ENCODE results near the gene CDC26. TPM values are rescaled to one million over a fixed set of nuclear protein-coding genes. Genes with fewer than 3 reads are reported as not detected.
A peak's percentile ranks its signal among the peaks of the same experiment; 100 is the strongest.
"Not testable (repeated sequence)": the region's sequence is repeated elsewhere in the genome, so short reads cannot be mapped to it uniquely, and the experiment has no call there.

The CDC26 gene
- 35.2 TPM for total RNA-seq (ENCODE audit: insufficient read depth, low replicate concordance)

DNA sequence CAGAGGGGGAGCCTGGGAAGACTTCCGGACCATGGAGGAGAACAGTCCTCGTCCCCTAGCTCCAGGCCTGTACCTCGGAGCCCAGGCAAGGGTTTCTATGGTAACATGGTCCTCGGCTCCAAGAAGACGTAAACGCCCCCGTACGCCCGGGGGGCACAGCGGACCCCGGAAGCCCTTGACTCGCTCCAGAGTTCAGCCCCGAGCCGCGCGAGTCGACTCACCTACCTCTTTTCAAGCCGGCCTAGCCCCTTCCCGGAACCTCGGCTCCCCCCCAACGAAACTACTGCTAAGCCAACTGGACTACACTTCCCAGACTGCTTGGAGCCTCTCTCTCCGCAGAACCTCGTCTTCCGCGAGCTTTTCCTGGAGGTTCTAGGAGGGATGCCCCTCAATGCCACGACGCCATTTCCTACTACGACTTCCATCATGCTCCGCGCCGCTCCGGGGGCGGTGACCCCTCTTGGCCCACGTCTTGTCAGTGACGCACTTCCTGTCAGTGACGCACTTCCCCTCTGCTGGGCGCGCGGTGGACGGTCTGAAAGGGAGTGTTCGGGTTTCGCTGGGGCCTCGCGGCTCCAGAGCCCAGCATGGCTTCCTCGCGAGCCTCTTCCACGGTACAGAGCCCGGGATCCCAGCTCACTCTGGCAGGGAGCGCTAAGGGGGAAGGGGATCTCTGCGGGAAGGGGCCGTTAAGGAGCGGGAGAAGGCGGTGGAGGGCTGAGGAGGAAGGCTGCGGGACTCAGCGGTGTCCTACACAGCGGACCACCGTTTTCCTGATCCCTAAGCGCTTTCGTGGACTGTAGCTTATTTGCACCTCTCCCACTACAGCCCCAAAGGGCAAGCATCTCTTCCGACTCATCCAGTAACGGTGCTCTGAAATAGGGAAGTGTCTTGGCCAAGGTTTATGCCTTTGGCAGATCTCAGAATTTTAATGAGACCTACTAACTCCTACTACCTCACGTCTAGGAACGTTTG is at the start of gene CDC26, which contains the start of gene PRPF4:
Gene CDC26, minus strand, starts transcription at position 416 of the 975 bp plus-strand sequence. CDS start 3,065 bp downstream, outside the sequence.
Gene PRPF4, plus strand, starts transcription at position 502 of the 975 bp plus-strand sequence. Its CDS starts 86 bp downstream, at position 588.
- peak; percentile 99 for DNase-seq (ENCODE audit: low spot score)

DNA sequence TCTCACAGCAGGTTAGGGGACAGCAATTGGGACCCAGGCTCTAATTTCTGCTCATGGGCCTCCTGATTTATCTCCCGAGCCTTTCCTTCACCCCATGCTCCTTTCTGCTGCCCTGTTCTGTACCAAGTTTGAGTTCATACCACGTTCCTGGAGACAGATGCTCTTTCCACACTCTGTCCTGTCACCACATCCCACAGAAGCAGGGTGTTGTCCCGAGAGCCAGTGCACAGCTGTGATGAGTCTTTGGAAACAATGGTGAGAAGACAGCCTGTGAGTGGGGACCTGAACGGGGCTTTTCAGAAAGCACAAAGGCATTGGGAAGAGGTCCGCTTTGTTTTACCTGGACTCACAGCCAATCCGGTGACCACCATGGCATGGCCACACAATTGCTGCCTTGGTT is 47.3 kb upstream of the CDC26 start:
- no peak for DNase-seq (ENCODE audit: low spot score)

DNA sequence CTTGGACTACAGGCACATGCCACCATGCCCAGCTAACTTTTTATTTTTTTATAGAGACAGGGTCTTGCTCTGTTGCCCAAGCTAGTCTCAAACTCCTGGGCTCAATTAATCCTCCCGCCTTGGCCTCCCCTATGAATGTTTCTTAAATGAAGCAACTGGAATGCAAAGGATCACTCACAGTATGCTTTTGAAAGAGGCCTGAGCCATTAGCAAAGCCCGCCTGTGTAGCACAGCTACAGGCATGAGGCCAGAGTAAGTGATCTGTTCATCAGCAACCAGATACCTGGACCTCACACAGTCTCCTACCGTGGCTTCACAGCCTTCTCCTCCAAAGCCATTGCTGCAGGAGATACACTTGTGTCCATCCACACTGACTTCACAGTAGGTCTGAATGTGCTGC is 44.7 kb upstream of the CDC26 start:
- no peak for DNase-seq (ENCODE audit: low spot score)

DNA sequence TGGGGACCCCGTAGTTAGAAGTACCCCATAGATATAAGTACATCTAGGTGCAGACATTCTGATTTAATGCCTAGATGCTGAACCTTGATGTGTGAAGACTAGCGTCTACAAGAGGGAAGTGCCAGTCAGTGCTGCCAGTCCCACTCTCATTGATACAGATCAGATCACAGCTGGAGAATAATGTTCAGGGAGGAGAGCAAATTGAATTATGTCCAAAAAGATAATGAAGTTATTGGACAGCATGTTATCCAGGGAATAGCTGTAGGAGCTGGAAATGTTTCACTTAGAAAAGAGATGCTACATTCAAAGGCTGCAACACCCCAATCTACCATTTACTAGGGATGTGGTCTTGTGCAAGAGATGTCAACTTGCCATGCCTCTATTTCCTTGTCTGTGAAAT is 43.7 kb upstream of the CDC26 start:
- no peak for DNase-seq (ENCODE audit: low spot score)

DNA sequence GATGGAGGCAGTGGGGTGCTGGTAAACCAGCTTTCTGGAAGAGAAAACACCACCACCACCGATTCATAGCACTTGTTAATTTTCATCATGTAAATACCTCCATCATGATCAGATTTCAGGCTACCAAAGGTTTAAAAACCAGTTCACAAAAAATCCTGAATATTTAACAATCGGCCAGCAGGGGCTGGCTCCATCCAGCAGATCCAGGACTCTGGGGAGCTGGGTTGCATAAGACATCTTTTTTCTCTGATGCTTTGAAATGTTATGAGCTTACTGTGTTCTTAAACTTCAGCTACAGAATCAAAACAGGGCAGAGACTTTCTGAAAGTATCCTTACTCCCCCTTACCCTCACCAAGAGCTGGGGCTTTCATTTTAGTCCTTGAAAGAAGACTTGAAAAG is 42.4 kb upstream of the CDC26 start:
- DNase-seq (ENCODE audit: low spot score), result peak; percentile 28

DNA sequence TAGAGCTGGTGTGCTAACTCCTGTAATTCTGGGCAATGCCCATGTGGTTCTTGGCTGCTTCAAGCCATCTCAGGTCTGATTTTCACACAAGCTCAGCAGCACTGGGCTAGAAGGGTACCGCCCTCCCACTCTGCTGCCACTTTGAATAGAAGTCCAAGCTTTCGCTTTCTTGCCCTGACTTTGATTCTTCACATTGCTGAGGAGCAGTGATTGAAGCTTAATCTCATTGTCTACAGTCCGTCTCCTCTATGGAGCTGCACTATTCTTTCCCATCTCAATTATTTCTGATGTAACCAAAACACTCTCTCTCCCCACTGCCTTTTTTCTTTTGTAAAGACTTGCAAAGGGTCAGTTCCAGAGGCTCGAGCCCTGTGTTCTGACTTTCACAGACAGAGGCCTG is 40.7 kb upstream of the CDC26 start:
- DNase-seq (ENCODE audit: low spot score), result no peak

DNA sequence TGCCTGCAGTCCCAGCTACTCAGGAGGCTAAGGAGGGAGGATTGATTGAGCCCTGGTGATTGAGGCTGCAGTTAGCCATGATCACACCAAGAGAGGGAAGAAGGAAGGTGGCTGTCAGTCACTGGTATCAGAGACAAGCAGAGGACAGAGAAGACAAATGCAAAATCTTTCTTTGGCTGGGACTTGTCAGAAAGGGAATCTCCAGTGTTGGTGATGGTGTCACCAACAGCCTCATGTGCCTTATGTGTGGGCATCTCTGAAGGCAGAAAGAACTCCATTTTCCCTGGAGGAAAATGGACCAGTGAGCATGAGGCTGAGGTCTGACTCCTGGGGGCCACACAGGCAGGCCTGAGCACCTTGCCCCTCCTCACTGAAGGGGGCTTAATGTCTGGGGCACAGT is 39.9 kb upstream of the CDC26 start:
- no peak for DNase-seq (ENCODE audit: low spot score)

DNA sequence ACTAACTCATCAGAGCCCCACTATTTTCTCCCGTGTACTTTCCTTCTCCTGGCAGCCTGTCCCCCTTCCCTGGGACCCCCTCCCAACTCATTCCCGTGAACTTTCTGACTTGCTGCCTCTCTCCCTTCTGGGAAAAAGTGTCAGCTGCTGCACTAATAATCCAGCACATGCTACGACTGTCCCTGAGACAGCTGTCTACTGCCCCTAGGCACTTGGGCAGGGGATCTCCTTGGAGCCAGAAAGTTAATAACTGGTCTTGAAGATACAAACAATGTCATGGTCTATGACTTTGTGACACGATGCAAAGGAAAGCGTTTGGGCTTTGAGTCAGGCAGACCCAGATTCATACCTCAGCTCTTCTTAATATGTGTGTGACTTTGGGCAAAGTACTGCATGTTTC is 37.9 kb upstream of the CDC26 start:
- DNase-seq (ENCODE audit: low spot score), result no peak

DNA sequence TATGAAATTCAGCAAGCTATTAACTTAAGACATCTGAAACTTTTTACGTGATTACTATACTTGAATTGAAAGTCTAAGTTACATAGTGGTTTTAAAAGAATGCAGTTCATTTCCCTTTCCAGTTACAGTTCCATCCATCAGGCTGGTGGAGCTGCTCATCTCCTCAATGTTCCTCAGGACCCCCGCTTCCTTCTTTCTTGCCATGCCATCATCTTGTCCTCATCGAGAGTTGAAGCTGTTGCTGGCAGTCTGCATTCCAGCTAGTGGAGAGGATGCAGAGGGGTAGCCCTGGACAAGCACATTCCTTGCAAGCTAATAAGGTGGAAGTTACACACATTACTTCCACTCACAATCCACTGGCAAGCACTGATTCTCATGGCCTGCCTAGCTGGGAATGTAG is 36.6 kb upstream of the CDC26 start:
- DNase-seq (ENCODE audit: low spot score), result no peak

DNA sequence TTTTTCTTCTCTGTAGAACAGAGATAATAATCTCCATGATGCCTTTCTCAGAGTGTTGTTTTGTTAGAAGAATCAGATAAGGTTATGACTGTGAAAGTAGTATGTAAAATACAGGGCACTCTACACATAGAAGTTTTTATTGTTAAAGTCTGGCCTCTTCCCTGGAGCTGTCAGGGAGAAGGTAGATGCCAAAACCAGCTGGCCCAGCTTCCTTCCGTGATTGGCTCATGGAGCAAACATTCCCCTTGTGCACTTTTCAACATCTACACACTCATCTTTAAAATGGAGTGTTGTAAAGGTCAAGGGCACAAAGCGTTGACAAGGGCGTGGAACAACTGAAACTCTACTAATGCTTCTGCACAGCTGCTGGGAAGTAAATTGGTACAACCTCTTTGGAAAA is 35.2 kb upstream of the CDC26 start:
- no peak for DNase-seq (ENCODE audit: low spot score)

DNA sequence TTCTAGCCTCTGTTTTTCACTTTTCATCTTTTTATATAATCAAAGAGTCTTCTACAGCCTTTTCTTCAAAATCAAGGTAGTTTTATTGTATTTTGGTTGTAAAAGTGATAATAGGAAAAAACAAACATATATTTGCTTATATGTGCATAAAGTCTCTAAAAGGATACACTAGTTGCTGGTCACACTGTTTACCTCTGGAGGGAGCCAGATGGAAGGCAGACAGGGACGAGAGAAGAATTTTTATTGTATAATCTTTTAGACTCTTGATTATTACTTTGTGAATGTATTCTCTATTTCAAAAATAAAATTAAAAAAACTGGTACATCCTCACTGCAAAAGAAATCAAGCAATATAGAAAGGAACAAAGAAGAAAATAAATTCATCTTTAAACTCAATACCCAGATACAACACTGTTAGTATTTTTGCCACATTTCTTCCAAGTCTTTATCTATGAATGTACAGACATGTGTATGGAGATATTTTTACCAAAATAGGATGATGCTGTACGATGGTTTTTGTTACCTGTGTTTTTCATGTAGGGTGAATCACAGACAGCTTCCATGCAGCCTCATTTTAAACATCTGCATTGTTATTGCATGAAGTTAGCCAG is 33.9 kb upstream of the CDC26 start:
- peak; percentile 61 for DNase-seq (ENCODE audit: low spot score)

DNA sequence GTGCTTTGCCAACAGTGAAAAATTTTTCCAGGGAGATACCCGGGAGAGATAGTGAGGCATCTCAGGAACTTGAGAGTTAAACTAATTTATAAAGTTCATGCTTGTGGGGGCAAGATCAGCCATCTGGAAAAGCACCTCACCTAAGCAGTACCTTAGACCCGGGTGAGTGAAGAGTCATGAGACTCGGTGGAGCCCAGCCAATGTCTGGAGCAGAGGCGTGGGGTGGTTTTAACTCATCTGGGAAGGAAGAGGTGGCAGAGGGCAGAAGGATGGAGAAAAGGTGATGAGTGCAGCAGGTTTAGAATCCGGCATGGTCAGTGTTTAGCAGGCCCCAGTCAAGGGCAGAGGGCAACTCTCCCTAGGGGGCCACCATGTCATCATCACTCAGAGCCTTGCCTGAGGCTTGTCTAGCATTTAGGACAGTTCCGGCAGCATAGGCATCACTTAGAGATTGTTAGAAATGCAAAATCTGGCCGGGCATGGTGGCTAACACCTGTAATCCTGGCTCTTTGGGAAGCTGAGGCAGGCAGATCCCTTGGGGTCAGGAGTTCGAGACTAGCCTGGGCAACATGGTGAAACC is 32.1 kb upstream of the CDC26 start:
- no peak for DNase-seq (ENCODE audit: low spot score)

DNA sequence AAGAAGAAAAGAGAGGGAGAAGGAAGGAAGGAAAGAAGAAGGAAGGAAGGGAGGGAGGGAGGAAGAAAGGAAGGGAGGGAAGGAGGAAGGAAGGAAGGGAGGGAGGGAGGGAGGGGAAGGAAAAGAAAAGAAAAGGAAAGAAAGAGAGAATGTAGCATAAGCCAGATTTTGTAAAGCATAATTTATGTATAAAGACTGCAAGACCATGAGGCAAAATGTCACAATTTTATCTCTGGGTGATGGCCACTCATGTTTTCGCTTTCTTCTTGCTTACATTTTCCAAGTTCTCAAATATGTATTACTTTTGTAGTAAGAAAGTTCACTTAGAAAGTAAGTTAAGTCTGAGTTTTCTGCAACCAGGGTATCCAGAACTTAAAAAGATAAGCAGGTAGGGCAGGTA is 31.2 kb upstream of the CDC26 start:
- no peak for DNase-seq (ENCODE audit: low spot score)

DNA sequence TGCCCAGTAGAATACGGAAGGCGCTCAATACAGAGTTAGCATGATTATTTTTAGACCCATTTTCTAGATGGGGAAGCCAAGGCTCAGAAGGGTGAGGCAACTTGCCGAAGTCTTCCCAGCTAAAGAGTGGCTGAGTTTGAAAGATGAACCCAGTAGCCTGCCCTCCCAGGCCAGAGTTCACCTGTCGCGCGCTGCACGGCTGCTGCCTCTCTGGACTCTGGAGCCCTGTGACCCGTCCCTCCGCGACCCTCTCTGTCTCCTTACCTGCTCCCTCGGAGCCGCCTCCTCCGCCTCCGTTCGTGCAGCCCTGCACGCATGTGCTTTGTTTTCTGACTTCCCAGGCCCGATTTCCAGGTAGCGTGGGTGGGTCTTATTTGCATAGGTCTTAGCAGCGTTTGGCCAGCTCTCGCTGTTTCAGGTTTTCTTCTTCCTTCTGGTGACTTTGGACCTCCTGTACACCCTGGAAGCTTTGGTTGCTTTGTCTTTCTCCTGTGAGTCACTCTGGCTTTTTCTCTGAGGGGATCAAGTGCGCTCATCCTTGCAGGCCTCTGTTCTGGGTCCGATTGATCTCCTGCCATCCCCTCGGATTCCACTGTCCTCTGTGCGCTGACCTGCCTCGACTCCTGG is 27.5 kb upstream of the CDC26 start, which contains the start of gene RNF183:
Gene RNF183, minus strand, starts transcription at position 585 of the 627 bp plus-strand sequence. CDS start 5,192 bp downstream, outside the sequence.
- DNase-seq (ENCODE audit: low spot score), result no peak

DNA sequence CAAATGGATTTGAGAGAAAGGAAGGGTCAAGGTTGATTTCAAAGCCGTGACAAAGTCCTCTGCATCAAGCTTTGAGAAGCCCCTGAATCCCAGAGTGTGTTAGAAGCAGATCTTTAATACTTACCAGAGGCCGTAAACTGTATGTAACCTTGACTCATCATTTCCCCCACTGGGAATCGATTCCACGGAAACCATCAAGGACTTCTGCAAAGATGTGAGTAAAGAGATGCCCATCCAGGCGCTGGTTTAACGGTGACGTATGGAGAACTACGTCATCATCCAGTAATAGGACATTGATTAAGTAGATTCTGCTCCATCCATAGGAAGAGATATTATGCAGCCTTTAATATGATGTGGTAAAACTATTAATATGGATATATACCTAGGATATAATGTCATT is 26.2 kb upstream of the CDC26 start:
- DNase-seq (ENCODE audit: low spot score), result no peak

DNA sequence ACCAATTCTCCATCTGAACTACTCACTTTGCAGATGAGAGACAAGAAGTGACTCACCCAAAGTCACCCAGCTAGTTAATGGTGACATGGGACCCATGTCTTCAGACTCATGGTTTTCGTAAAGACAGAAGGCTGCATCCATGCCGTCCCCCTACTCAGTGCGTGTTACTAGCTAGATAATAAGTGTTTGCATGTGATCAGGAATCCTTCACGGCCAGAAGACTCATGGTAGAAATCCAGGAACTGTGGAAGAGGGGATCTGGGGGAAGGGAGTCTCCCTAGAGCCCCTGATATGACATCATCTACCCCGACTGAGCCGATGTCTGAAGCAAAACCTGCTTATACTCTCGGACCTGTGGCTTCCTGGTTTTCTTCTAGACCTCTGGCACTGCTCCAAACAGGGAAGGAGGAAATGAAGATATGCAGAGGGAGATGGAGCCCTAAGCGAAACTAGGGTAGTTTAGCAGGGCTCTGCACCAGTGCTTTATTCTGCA is 24.5 kb upstream of the CDC26 start:
- peak; percentile 66 for DNase-seq (ENCODE audit: low spot score)

DNA sequence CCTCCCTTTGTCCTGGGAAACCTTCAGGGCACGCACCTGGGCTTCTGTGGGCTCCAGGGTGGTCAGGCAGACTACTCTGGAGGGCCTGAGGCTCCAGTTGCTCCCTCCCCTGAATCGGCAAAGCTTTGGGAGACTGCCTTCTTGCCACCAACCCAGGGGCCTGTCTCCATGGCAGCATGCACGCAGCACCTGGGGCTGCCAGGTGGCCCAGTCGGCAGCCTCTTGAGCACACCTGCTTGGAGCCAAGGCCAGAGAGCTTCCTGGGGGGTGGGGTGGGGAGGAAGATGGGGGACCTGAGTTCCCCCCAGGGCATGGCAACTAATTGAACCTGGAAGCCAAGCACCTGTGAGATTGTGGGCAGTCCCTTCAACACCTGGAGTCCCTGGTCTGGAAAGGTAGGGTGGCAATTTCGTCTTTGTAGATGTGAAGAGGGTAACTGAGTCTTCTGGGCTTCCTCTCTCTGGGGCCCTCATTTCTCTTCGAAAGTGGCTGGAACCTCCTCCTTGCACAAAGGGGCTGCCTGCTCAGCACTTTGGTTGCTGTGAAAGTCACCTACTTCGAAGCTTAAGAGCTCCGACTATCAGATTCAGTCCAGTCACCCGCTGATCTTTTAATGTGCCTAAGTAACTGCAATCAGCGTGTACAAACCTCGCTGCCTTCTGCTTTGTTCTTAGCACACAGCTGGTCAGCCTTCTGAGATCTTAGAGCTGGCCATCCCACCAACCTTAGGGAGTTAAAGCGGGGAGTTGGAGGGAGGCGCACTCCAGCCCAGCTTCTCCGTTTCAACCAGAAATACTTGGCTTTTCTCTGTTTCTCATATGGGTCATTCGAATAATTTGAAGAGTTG is 23.8 kb upstream of the CDC26 start:
- no peak for DNase-seq (ENCODE audit: low spot score)

DNA sequence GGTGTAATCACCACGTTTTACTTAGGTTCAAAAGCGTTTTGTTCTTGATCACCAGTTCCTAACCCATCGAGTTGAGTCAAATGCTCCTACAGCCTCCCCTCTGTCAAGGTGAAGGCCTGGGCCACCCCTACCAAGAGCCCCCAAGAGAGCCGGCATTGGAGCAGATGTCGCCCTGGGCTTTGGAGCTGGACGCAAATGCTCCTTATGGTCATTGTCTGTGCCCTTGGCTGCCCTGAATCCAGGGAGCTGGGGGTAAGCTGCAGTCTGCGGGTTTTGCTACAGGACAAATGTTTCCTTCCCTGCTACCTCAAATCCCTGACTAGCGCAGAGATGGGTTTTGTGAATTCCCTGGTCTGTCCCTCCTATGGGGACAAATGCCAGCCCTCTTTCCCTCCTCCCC is 22.9 kb upstream of the CDC26 start:
- no peak for DNase-seq (ENCODE audit: low spot score)

DNA sequence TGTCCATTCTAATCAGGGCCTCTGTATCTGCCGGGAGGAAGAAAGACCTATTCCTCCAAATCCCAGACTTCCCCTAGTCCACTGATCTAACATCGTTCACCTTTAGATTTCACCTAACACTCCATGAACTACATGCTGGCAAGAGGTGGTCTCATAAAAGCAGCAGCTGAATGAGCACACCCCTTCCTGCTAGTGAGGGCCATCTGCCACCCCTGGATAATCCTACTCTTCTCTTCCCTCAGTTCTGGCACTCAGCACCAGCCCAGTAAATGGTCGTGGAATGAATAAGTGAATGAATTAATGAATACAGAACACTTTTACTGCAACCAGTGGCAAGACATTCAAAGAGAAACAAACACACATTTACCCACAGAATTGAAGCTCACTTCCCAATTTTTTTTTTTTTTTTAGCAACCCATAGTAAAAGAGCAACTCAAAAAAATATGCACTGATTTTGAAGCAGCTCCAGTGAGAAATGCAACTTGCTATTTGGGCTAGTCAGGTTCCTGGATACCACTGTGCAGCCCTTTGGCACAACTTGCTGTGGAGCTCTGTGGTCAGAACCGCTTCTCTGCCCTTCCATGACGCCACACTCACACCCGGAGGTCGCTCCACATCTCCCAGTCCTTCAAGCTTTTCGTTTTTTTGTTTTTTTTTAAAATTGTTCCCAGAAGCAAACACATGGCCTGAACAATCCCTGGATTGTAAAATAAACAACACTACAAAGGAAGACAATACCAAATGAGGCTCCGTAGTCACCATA is 21.6 kb upstream of the CDC26 start:
- DNase-seq (ENCODE audit: low spot score), result no peak

DNA sequence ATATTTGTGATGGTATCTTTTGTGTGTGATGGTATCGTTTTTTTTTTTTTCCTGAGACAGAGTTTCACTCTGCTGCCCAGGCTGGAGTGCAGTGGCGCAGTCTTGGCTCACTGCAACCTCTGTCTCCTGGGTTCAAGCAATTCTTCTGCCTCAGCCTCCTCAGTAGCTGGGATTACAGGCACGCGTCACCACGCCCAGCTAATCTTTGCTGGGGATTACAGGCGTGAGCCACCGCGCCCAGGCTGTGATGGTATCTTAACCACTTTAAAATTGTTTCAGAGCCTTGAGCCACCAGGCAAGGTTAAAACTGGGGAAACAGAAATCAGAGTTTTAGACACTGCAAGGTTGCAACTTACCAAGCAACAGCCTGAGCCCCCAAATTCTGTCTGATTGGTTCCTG is 20.9 kb upstream of the CDC26 start:
- not testable (repeated sequence) for DNase-seq (ENCODE audit: low spot score)

Data from umbilical cord (tissue), 2 donors.